Inferior parietal cortex (tissue), 1 donor: Measurements from ENCODE around the gene TEX14.

Experiments
- DNase-seq: peaks from one replicate; pipeline ENCODE4 v3.0.0-alpha.2; 2016; ENCODE audit errors: extremely low spot score

TEX14 gene

DNA sequence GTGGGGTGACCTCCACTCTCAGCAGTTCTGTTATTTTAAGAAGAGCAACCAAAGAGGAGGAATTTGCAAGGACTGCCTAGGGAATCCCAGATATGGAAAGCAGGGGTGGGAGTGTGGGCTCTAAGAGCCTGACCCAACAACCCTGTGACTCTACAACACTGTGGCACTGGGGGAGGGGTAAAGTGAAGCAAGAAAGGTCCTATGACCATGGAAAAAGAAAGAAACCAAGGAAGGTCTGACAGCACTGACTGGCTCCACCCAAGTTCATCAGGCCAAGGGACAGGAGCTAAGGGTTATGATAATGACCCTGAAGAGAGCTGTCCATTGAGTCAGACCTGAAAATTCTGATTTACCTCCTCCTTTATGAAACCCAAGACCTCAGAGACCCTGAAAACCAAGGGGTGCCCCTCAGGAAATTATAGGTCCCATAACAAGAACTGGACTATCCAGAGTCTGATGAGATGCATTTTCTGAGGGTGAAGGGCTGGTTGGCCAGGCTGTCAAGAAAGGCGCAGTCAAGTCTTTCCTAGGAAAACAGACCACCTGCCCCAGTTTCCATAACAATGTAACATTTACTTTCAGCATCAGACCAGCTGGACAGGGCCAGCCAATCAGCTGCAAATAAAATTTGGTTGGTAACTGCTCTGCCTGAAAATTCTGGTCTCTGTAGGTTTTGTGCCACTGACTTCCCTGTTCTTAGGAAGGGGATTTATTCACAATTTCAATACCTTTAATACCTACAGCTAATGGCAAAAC is 123.6 kb downstream of the TEX14 start:
- no peak for DNase-seq

DNA sequence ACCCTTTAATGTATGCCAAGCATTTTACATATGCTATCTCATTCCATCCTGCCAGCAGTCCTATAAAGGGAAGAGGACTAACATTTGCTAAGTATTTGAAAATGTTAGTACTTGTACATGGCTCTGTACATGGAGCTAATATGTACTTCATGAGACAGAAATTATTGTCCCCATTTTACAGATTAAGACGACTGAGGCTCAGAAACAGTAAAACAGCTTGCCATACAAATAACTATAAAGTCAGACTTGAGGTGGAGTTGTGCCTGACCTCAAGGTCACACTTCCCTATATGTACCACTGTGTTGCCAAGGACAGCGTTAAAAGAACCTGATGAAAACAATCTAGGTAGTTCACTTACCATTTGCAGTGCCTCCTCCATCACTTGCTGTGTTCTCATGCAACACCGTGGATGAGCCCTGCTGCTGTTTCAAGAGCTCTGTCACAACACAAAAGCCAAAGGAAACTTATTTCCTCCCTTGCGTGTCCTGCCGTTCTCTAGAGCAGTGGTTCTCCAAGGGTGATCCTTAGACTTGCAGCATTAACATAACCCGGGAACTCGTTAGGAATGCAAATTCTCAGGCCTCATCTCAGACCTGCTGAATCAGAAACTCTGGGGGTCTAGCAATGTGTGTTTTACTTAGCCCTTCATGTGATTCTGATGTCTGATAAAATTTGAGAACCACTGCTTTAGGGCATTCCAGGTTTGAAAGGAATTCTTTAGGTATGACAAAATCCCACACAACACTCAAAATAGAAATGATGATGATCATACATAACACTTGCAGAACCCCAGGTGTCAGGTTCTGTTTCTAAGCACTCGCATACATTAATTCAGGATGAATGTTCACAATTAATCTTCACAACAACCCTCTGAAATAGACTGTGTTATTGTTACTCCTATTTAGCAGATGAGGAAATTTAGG is 126.2 kb downstream of the TEX14 start:
- no peak for DNase-seq

DNA sequence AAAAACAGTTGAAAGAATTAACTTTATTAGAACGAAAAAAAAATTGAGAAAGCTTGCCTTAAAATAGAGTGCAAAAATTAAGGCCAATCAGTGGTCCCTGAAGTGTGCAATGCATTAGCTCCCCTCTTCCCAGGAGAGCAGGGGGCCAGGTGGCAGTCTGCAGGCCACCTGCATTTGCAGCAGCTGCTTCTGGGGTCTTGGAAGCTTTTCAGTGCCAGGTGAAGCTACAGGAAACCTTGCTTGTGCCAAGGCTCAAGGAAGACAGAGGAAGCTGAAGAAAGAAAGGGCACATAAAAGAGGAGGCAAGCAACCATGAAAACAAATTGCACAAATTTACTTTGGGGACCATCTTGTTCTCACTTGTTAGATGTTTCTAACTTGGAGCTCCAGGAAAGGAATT is 126.9 kb downstream of the TEX14 start:
- no peak for DNase-seq

DNA sequence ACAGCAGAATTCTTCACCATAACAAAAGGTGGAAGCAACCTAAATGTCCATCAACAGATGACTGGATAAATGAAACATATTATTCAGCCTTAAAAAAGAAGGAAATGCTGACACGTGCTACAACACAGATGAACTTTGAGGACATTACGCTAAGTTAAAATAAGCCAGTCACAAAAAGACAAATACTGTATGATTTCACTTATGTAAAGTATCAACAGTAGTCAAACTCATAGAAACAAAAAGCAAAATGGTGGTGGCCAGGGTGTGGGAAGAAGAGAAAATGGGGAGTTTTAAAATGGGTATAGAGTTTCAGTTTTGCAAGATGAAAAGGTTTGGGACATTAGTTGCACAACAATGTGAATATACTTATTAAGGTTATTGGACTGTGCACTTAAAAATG is 127.6 kb downstream of the TEX14 start:
- no peak for DNase-seq

DNA sequence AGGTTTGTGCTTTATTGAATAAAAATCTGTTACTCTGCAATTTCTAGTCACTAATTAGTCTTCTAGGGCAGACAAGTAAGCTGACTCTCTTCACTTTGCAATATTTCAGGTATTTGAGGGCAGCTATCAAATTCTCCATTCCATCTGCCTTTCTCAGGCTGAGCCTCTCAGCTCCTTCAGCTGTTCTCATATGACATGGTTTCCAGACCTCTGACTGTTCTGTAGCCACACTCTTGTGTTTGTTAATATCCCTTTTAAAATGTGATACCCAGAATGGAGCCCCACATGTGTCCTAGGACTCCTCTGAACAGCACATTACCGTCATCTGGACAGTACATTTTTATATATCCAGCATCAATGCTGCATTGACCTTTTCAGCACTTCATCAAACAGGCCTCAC is 131.3 kb downstream of the TEX14 start:
- DNase-seq, result no peak

DNA sequence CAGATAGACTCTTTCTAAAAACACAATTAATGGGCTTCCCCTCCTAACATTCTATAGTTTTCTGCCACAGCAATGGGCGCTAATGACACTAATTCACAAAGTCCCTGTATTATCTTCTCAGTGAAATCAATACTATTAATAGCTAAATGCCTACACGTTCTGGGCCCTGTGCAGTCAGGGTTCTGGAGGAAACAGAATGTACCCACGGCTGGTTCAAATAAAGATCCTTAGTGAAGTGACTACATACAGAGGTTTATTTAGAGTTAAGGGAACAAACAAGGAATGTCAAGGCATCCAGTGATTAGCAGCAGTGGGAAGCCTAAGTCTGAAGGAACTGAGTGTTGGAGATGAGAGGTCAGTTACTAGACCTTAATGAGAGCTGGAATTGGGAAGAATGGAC is 133.9 kb downstream of the TEX14 start:
- DNase-seq, result no peak

DNA sequence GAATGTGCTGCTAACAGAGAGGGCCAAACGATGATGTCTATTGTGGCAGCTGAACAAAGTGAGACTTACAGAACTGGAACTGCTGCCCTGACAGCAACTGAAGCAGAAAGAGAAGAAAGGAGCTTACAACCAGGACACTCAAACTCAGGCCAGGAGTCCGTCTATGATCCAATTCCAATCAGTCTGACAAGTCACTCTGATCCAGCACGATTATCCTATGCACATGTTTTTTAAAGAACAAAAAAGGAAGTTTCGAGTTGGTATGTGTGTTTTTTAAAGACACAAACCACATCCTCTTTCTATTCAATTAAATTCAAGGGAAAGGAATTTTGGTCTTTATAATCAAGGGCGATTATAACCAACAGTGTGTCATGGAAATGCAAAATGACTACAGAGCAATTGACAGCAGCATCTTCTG is 135.0 kb downstream of the TEX14 start:
- peak; percentile 50 for DNase-seq

DNA sequence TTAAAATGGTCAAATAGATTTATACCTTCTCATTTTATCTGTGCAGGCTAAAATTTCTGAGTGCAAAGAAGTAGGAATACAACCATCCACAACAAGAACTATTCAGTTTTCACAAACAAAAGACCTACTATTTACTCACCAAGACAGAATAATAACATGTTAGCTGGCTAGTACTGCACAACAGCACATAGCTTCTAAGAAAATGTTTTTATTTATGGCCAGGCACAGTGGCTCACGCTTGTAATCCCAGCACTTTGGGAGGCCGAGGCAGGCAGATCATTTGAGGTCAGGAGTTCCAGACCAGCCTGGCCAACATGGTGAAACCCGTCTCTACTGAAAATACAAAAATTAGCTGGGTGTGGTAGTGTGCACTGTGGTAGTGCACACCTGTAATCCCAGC is 136.7 kb downstream of the TEX14 start:
- peak; percentile 79 for DNase-seq

DNA sequence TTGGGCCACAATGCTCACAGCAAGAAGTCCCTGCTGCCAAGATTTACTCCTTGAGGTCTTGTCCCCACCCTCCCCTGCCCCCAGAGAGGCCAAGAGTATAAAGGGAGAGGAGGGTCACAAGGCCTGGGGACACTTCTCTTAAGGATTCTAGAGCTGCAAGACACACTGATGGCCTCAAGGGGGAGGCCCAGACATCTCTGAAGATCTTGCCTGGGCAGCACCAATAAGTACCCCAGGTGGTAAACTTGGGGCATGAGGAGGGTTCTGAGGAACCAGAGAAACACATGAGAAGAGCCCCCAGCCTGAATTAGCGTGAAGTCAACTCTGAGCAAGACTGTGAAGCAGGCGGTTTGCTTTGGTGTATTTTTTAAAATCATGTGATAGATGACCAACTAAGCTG is 150.6 kb downstream of the TEX14 start:
- no peak for DNase-seq

DNA sequence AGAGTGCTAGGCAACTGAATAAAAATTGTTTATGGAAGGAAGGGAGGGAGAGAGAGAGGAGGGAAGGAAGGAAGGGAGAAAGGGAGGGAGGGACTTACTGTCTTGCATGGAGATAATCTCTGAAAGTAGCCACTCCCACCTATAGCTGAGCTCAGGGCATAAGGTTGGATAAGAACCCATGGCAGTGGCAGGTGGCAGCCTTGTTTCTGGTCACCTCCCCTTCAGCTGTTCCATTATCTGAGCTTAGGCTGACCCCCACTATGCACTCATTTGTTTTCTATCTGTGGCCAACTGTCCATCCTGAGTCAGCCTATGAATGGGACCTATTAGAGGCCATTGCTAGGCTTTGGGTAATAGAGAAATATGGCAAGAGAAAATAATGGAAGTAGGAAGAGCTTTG is 152.1 kb downstream of the TEX14 start:
- no peak for DNase-seq

DNA sequence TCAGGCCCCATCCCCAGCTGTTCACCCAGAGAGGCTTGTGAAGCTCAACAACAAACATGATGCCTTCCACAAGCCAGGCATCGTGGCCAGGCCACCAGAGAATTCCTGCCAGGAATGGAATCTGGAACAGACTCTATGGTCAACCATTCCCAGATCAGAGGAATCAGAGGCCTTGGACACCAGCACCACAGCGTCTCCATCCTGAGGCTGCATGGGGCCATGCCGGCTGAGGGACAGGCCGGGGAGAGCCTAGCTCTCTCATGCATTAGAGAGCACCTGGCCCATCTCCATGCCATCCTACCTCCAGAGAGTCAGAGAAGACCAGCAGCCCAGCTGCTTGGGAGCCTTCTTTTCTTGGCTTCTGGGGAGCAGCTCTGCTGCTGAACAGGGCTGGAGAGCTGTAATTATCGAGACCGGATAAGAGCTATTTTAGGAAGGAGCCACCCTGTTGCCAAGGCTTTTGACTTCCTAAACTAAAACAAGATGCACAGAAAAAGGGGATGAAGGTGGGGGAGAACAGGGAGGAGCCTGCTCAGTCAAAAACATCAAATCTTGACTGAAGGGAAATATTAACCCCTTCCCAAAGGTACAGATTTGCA is 152.9 kb downstream of the TEX14 start:
- DNase-seq, result no peak

DNA sequence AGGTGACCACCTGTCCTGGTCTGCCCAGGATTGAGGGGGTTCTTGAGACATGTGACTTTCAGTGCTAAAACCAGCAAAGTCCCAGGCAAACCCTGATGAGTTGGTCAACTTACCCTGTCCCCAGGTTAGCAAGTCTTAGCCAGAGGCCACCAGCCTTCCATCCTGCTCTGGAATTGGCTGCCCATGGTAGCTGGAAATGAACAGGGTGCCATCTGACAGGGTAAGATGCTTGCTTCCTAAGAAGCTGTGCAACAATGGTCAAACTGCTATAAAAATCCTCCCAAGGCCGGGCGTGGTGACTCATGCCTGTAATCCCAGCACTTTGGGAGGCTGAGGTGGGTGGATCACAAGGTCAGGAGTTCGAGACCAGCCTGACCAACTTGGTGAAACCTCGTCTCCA is 154.6 kb downstream of the TEX14 start:
- DNase-seq, result no peak

DNA sequence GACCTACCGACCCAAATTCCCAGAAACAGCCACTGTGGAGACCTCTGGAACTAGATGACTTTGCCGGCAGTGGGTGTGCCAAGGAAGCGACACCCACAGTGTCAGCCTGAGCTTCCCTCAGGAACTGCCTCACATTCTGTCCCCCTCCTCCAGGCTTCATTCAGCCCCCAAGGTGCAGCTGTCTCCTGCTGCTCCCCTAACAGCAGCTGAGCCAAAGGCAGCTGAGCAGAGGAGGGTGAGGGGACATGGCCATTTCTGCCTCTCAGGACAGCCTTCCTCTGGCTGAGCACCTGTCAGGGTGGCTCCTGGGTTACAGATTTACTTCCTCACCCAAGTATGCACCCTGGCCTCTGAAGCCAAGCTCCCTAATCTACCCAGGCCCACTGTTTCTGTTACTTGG is 155.3 kb downstream of the TEX14 start:
- no peak for DNase-seq

DNA sequence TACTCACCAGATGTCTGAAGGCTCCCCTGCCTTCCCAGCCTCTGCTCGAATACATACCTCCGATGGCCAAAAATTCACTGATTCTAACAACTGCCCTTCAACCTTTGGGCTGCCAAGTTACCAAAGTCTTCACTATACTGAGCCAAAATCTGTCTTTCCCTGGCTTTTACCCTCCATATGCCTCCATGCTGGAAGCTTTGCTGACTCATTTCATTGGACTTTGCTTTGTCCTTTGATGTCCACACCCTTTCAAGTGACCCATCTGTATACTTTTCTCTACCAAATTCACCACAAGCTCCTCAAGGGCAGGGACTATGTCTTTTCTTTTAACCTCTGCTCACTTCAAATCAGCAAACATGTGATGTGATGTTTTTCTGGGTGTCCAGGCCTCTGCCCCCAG is 156.4 kb downstream of the TEX14 start:
- no peak for DNase-seq

DNA sequence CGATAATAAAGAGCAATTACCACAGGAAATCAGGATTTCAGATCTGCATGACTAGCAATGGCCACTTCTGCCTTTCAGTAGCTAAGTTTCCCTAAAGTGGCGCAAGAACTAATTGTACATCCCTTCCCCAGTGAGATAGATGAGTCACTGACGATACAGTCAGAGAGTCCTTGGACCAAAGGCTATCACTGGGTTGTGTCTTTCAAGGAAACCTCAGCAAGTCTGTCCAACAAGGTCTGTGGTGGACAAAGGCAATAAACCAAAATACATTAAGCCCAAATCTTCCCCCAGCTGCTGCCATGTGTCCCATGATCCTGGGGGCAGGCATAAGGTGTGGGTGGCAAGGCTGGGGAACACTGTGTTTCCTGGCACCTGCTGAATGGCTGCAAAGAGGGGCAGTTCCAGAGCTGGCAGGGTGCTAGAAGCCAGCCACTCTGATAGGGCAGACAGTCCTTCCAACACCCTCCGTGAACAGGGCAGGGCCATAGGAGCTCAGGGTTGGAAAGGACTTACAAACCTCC is 156.9 kb downstream of the TEX14 start:
- no peak for DNase-seq

DNA sequence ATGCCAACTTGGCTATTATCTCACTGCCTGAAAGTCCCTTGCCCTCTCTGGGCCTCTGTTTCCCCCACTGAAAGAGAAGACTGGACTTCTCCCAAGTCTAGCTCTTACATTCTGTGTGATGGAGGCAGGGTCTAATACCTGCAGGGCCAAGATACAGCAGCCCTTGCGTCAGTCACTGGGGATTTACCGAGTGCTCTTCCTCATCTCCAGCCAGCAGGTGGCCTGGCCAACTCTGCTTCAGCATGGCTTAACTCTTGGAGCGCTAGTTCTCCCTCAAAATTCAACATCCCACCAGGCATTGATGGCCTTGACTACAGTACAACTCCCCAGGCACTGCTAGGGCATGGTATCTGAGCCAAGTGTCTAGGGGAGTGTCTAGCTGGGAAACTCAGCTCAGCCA is 157.5 kb downstream of the TEX14 start:
- DNase-seq, result no peak

DNA sequence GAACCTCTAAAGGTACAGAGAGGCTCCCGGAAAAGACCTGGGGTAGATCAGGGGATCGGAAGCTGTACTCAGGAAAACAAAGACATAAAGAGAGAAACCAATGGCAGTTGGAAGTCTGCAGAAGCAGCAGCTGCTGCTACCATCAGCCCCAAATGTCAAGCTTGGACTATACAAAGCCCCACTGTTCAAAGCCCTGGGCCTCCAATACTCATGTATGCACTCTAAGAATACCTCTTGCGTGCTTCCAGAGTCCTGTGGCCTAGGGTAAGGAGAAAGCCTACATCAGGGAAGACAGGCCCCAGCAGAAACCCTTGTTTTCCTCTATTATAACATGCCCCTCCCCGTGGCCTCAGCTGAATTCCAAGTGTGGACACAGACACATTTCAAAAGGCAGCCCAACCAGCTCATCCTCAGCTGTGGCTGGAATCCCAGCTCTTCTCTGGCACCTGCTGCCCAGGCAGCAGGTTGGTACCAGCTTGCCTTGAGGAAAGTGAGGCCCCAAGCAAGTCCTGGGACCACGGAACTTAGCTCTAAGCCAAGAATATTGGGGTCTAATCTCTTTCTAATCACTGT is 158.1 kb downstream of the TEX14 start:
- DNase-seq, result peak; percentile 55

DNA sequence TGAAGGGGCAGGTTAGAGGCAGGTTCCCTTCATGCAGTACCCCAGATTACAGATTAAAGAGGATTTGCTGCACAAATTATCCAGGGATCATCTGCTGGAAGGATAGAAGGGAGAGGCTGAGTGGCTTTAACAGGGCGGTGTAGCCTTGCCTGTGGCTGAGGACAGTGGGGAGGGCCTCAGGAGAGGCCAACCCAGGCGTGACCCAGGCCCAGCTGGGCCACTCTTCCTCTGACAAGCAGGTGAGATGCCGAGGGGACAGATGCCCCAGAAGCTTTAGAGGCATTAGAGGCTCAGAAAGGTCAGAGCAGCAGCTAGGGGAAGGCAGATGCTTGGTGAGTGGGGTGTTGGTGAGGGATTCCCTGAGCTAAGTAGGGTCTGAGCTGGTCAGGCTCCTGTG is 159.3 kb downstream of the TEX14 start:
- DNase-seq, result no peak

DNA sequence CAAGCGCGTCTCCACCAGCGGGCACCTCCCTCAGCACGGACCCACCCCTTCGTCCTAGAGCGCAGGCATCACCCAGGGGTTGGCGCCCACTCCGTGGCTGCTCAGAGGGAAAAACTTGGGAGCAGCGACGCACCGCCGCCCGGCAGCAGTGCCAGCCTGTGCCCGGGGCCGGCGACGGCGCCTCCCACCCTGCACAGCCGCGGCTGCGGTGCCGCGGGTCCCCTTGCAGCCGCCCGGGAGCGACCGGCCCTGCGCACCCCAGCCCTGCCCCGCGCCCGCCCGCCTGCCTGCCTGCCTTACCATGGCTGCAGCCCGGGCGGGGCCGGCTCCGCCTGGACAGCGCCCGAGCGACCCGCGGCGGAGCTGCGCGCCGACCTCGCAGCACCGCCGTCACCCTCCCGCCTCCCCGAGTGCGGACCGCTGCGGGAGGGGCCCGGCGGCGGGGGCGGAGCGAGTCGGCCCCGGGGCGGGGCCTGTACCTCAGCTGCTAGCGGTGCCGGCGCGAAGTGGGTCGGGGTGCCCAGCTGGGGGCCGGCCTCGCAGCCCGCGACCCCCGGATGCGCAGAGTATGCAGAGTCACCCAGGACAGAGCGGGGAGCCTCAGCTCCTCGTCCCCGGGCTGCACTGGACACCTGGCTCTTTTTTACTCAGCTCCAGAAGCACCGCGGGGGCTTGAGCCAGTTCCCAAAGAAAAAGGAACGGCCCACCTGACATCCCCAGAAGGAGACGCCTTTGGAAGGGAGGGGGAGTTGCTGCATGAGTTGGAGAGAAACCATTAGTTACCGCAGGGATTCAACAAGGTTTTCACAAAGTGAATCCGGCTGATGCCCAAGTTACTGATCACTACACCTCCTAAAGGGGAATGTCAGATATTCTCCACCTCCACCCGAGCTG is 159.9 kb downstream of the TEX14 start:
- DNase-seq, result peak; percentile 77

DNA sequence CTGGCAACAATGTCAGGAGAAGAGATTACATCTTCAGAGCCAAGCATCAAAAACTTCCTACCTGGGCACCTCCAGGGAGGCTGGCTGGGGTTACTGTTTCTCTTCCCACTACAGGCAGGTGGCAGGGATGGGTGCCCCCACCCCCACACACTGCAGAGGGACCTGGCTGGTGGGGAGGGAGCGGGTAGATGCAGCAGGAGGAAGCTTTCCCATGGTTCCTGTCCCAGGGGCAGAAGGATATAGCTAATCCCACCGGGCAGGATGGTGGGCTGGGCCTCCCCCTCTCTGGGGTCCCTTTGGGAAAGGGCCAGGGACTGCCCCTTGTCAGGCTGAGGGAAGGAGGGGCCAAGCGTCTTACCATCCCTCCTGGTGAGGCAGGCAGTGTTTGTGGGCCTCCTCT is 160.7 kb downstream of the TEX14 start:
- DNase-seq, result peak; percentile 23

DNA sequence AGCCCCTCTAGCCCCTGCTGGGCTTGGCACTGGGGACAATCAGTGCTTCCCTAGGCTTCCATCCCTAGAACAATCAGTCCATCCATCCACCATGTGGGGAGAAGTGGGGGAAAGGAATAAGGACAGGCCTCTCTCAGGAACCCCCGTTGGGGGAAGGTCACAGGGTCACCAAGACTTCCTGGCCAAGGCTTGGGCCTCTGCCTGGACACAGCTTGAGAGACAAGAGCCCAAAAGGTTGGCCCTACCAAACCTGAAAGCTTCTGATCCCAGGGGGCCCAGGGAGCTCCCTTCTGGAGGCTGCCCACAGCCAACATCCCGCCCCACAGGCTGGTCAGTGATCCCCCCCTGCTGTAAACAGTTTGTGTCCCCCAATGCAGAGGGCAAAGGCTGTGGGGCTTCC is 161.2 kb downstream of the TEX14 start:
- DNase-seq, result peak; percentile 12
